Suppressor macrophage treated with lipopolysaccharide for 1 hour (primary cell): ENCODE results near the gene MARK1.

Source experiments
- DNase-seq, 3 donors: peaks; one replicate each; pipeline ENCODE4 v3.0.0-alpha.2; 2020 to 2022

MARK1 gene

GRCh38 chr1:220527908-220528678 lies at the start of gene MARK1:
MARK1 (plus strand) TSS chr1:220528136; CDS start chr1:220528823, 687 bp downstream.
- DNase-seq: peak in 2 of 3 donors; percentile 24 to 52

GRCh38 chr1:220483700-220484099 lies 44.2 kb upstream of the MARK1 start:
- DNase-seq: no peak

GRCh38 chr1:220484135-220484534 lies 43.8 kb upstream of the MARK1 start:
- no peak for DNase-seq

GRCh38 chr1:220485131-220485530 lies 42.8 kb upstream of the MARK1 start:
- DNase-seq: no peak

- no peak for DNase-seq
These were observed 42.1 kb upstream of the MARK1 start for GRCh38 chr1:220485791-220486190.

- DNase-seq: peak; percentile 44 to 77 (median 50)
These were observed 40.6 kb upstream of the MARK1 start for GRCh38 chr1:220487297-220487820.

GRCh38 chr1:220491891-220492290 lies 36.0 kb upstream of the MARK1 start:
- DNase-seq: no peak

GRCh38 chr1:220497220-220497947 lies 30.6 kb upstream of the MARK1 start:
- peak in 2 of 3 donors; percentile 2 to 4 for DNase-seq

GRCh38 chr1:220498188-220498587 lies 29.7 kb upstream of the MARK1 start:
- peak; percentile 3 to 36 (median 10) for DNase-seq

GRCh38 chr1:220500372-220500771 lies 27.6 kb upstream of the MARK1 start:
- no peak for DNase-seq

- DNase-seq: no peak
These were observed 23.6 kb upstream of the MARK1 start for GRCh38 chr1:220504329-220504728.

- DNase-seq: no peak
These were observed 20.9 kb upstream of the MARK1 start for GRCh38 chr1:220507085-220507484.

- DNase-seq: no peak
These were observed 16.8 kb upstream of the MARK1 start for GRCh38 chr1:220511179-220511578.

GRCh38 chr1:220511785-220512184 lies 16.2 kb upstream of the MARK1 start:
- DNase-seq: no peak

GRCh38 chr1:220513834-220514233 lies 14.1 kb upstream of the MARK1 start:
- no peak for DNase-seq

GRCh38 chr1:220514256-220514655 lies 13.7 kb upstream of the MARK1 start:
- DNase-seq: no peak

GRCh38 chr1:220516014-220516721 lies 11.8 kb upstream of the MARK1 start:
- DNase-seq: no peak

- DNase-seq: no peak
These were observed 11.3 kb upstream of the MARK1 start for GRCh38 chr1:220516722-220517042.

- DNase-seq: no peak
These were observed 6.2 kb upstream of the MARK1 start for GRCh38 chr1:220521778-220522177.

- DNase-seq: no peak
These were observed 1.6 kb upstream of the MARK1 start for GRCh38 chr1:220526294-220526693.

- peak in 2 of 3 donors; percentile 3 to 20 for DNase-seq
These were observed 543 bp upstream of the MARK1 start for GRCh38 chr1:220527279-220527907.

GRCh38 chr1:220528679-220529501 lies 954 bp downstream of the MARK1 start:
- no peak for DNase-seq
